ENCODE data around the gene CD226. TPM values are rescaled to one million over a fixed set of nuclear protein-coding genes. Genes with fewer than 3 reads are reported as not detected.

Gene CD226
- total RNA-seq, 1 donor from 2014 or later = 0.62 TPM

DNA sequence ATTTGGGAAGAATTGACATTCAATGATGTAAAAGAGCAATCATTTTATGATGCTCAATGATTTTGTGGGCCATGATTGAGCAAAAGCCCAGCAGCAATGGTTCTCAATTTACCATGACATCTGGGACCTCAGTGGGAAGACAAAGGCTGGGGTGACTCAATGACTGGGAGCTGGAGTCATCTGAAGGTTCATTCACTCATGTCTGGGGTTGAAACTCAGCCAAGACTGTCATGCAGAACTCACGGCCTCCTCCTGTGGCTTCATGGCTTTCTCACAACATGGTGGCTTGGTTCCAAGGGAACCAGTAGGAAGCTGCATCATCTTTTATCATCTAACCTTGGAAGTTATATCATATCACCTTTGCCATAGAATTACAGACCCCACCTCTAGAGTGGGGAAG is 45.1 kb upstream of the CD226 start:
- H3K4me1 Mint-ChIP-seq (ENCODE audit: low read depth) = peaks cover 21% of the 10 kb centered on the region
- TF ChIP-seq, protein P1, sequence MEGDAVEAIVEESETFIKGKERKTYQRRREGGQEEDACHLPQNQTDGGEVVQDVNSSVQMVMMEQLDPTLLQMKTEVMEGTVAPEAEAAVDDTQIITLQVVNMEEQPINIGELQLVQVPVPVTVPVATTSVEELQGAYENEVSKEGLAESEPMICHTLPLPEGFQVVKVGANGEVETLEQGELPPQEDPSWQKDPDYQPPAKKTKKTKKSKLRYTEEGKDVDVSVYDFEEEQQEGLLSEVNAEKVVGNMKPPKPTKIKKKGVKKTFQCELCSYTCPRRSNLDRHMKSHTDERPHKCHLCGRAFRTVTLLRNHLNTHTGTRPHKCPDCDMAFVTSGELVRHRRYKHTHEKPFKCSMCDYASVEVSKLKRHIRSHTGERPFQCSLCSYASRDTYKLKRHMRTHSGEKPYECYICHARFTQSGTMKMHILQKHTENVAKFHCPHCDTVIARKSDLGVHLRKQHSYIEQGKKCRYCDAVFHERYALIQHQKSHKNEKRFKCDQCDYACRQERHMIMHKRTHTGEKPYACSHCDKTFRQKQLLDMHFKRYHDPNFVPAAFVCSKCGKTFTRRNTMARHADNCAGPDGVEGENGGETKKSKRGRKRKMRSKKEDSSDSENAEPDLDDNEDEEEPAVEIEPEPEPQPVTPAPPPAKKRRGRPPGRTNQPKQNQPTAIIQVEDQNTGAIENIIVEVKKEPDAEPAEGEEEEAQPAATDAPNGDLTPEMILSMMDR (IDR thresholded peaks at IDR 0.05) = no peak
- H3K9me3 Mint-ChIP-seq (ENCODE audit: low read depth) = peaks cover 23% of the 10 kb centered on the region
- no peaks in the 10 kb centered on the region for H3K27me3 Mint-ChIP-seq (ENCODE audit: low read depth)
- H3K4me3 Mint-ChIP-seq (ENCODE audit: unreplicated experiment) = no peak overlapping the region
- no peak overlapping the region for H3K27ac Mint-ChIP-seq (ENCODE audit: unreplicated experiment)
- DNase-seq (ENCODE audit: low spot score) = no peak
- H3K36me3 Mint-ChIP-seq (ENCODE audit: low read depth) = peaks cover 16% of the 10 kb centered on the region

DNA sequence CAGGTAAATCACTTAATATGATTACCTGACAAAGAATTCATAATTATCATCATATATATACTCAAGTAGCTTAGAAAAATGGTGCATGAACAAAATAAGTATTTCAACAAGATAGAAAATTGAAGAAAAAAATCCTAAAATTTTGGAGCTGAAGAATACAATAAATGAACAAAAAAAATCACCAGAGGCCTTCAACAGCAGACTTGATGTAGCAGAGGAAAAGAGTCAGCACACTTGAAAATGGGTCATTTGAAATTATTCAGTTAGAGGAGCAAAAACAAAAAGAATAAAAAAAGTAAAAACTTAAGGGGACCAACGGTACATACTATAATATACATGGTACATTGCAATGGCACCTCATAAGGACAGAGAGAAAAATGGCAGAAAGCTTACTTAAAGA is 40.2 kb upstream of the CD226 start:
- Mint-ChIP-seq H3K27me3 (ENCODE audit: low read depth) (no peaks in the 10 kb centered on the region), H3K4me3 (ENCODE audit: unreplicated experiment) (no peak overlapping the region), H3K9me3 (ENCODE audit: low read depth) (peaks cover 29% of the 10 kb centered on the region), H3K27ac (ENCODE audit: unreplicated experiment) (no peak overlapping the region), H3K36me3 (ENCODE audit: low read depth) (peaks cover 18% of the 10 kb centered on the region), H3K4me1 (ENCODE audit: low read depth) (no peaks in the 10 kb centered on the region)
- DNase-seq (ENCODE audit: low spot score) = no peak
- TF ChIP-seq, protein P1 (IDR thresholded peaks at IDR 0.05) = no peak

- peaks cover 3% of the 10 kb centered on the region for H3K4me1 Mint-ChIP-seq (ENCODE audit: low read depth)
- H3K36me3 Mint-ChIP-seq (ENCODE audit: low read depth) = peaks cover 15% of the 10 kb centered on the region
- no peaks in the 10 kb centered on the region for H3K27me3 Mint-ChIP-seq (ENCODE audit: low read depth)
- no peak for DNase-seq (ENCODE audit: low spot score)
- no peak overlapping the region for H3K27ac Mint-ChIP-seq (ENCODE audit: unreplicated experiment)
- H3K9me3 Mint-ChIP-seq (ENCODE audit: low read depth) = peaks cover 24% of the 10 kb centered on the region
- TF ChIP-seq, protein P1 (IDR thresholded peaks at IDR 0.05) = no peak
- no peak overlapping the region for H3K4me3 Mint-ChIP-seq (ENCODE audit: unreplicated experiment)
These were observed 37.6 kb upstream of the CD226 start for GRCh38 chr18:69985239-69985638.

GRCh38 chr18:69982417-69982816 is 34.7 kb upstream of the CD226 start:
- Mint-ChIP-seq H3K27me3 (ENCODE audit: low read depth) (no peaks in the 10 kb centered on the region), H3K4me1 (ENCODE audit: low read depth) (peaks cover 3% of the 10 kb centered on the region), H3K27ac (ENCODE audit: unreplicated experiment) (no peak overlapping the region), H3K4me3 (ENCODE audit: unreplicated experiment) (no peak overlapping the region), H3K9me3 (ENCODE audit: low read depth) (peaks cover 4% of the 10 kb centered on the region), H3K36me3 (ENCODE audit: low read depth) (peaks cover 7% of the 10 kb centered on the region)
- no peak for DNase-seq (ENCODE audit: low spot score)
- TF ChIP-seq, protein P1 (IDR thresholded peaks at IDR 0.05) = no peak

GRCh38 chr18:69981948-69982347 is 34.3 kb upstream of the CD226 start:
- Mint-ChIP-seq H3K27me3 (ENCODE audit: low read depth) (no peaks in the 10 kb centered on the region), H3K36me3 (ENCODE audit: low read depth) (peaks cover 9% of the 10 kb centered on the region), H3K9me3 (ENCODE audit: low read depth) (peaks cover 6% of the 10 kb centered on the region), H3K4me1 (ENCODE audit: low read depth) (peaks cover 3% of the 10 kb centered on the region), H3K27ac (ENCODE audit: unreplicated experiment) (no peak overlapping the region), H3K4me3 (ENCODE audit: unreplicated experiment) (no peak overlapping the region)
- DNase-seq (ENCODE audit: low spot score) = no peak
- TF ChIP-seq, protein P1 (IDR thresholded peaks at IDR 0.05) = no peak
